Smooth muscle cell (in vitro differentiated cells): ENCODE results near the gene PAPOLA. TPM values are rescaled to one million over a fixed set of nuclear protein-coding genes. Genes with fewer than 3 reads are reported as not detected.

ENCODE experiments used
- DNase-seq: peaks from one replicate; lab custom pipeline; 2025; ENCODE audit not compliant: unreplicated experiment; lab: John Stamatoyannopoulos, UW
- H2AFZ ChIP-seq: fragments of 200-600 bp; sonication (generic); 2 replicates; pipeline ENCODE4 v1.6.0; 2016; ENCODE audit warnings: antibody characterized with exemption, low read depth, mild to moderate bottlenecking
- H3F3A ChIP-seq: fragments of 200-600 bp; sonication (generic); 2 replicates; pipeline ENCODE4 v1.6.0; 2017; ENCODE audit warnings: antibody characterized with exemption, low read depth
- H3K27ac ChIP-seq: fragments of 200-600 bp; sonication (generic); 2 replicates; pipeline ENCODE4 v1.5.1; 2016; ENCODE audit warnings: low read depth, mild to moderate bottlenecking
- H3K27me3 ChIP-seq: fragments of 200-600 bp; sonication (generic); 2 replicates; pipeline ENCODE4 v1.6.1; 2016; ENCODE audit warnings: low read depth, mild to moderate bottlenecking
- H3K36me3 ChIP-seq: fragments of 200-600 bp; sonication (generic); 2 replicates; pipeline ENCODE4 v1.5.1; 2016; ENCODE audit warnings: low read depth
- H3K4me1 ChIP-seq: fragments of 200-600 bp; sonication (generic); 2 replicates; pipeline ENCODE4 v1.5.1; 2016; ENCODE audit warnings: low read depth
- H3K4me2 ChIP-seq: fragments of 200-600 bp; sonication (generic); 2 replicates; pipeline ENCODE4 v1.6.0; 2016; ENCODE audit warnings: mild to moderate bottlenecking
- H3K4me3 ChIP-seq: fragments of 200-600 bp; sonication (generic); 2 replicates; pipeline ENCODE4 v1.5.1; 2016; ENCODE audit warnings: mild to moderate bottlenecking
- H3K79me2 ChIP-seq: fragments of 200-600 bp; sonication (generic); 2 replicates; pipeline ENCODE4 v1.6.0; 2016; ENCODE audit warnings: low read depth, mild to moderate bottlenecking
- H3K9ac ChIP-seq: fragments of 200-600 bp; sonication (generic); 2 replicates; pipeline ENCODE4 v1.6.0; 2016; ENCODE audit warnings: low read depth
- H3K9me3 ChIP-seq: fragments of 200-600 bp; sonication (generic); replicated peaks from 2 replicates; pipeline ENCODE4 v1.5.1; 2016; ENCODE audit warnings: low read depth
- H4K20me1 ChIP-seq: fragments of 200-600 bp; sonication (generic); 2 replicates; pipeline ENCODE4 v1.6.0; 2016; ENCODE audit warnings: low read depth
- WGBS: methylation state at CpG from one replicate; pipeline ENCODE4 v1.1.7; 2016; ENCODE audit warnings: low lambda C conversion rate; 5-methylcytosine and 5-hydroxymethylcytosine counted together
- polyA plus RNA-seq: library from polyadenylated mRNA; unstranded; fragments of >200 nt; fragmentation: Nextera tagmentation; extraction: Ambion mirVana; gene quantifications from 2 replicates; pipeline ENCODE4 v1.2.1, GENCODE V29; 2016
- total RNA-seq: library from RNA; depleted of rRNA; stranded (reverse); fragments of >200 nt; gene quantifications from 2 replicates; pipeline ENCODE4 v1.2.3, GENCODE V29; 2014
- TF ChIP-seq, protein P1 (sequence below): fragments of 200-600 bp; sonication (generic); IDR thresholded peaks from 2 replicates; pipeline ENCODE4 v1.5.1; 2017; ENCODE audit warnings: borderline replicate concordance, mild to moderate bottlenecking, antibody characterized with exemption; ENCODE audit not compliant: insufficient read depth, poor library complexity, severe bottlenecking

The PAPOLA gene
- total and polyA plus RNA-seq, 2 experiments from 2014 or later: 109 to 137 TPM

DNA sequence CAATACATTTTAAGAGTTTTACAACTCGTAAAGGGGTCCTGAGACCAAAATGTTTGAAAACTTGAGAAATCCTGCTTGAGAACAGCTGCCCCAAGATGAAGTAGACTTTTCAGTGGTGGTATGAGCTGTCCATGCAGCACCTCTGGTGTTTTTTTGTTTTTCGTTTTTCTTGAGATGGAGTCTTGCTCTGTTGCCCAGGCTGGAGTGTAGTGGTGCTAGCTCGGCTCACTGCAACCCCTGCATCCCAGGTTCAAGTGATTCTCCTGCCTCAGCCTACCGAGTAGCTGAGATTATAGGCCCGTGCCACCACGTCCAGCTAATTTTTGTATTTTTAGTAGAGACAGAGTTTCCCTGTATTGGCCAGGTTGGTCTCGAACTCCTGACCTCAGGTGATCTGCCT, 5.5 kb downstream of the PAPOLA start:
- no peak for DNase-seq
- Histone ChIP-seq H4K20me1 (peaks cover 98% of the 10 kb centered on the region), H3K36me3 (no peaks in the 10 kb centered on the region), H3K4me3 (no peak overlapping the region), H3K4me2 (no peak overlapping the region), H3K4me1 (peaks cover 16% of the 10 kb centered on the region), H3K9ac (no peak overlapping the region), H3K27ac (no peak overlapping the region), H3K79me2 (peaks cover 98% of the 10 kb centered on the region), H2AFZ (no peak overlapping the region), H3F3A (no peaks in the 10 kb centered on the region), H3K9me3 (no peaks in the 10 kb centered on the region), H3K27me3 (no peaks in the 10 kb centered on the region)
- TF ChIP-seq, protein P1, sequence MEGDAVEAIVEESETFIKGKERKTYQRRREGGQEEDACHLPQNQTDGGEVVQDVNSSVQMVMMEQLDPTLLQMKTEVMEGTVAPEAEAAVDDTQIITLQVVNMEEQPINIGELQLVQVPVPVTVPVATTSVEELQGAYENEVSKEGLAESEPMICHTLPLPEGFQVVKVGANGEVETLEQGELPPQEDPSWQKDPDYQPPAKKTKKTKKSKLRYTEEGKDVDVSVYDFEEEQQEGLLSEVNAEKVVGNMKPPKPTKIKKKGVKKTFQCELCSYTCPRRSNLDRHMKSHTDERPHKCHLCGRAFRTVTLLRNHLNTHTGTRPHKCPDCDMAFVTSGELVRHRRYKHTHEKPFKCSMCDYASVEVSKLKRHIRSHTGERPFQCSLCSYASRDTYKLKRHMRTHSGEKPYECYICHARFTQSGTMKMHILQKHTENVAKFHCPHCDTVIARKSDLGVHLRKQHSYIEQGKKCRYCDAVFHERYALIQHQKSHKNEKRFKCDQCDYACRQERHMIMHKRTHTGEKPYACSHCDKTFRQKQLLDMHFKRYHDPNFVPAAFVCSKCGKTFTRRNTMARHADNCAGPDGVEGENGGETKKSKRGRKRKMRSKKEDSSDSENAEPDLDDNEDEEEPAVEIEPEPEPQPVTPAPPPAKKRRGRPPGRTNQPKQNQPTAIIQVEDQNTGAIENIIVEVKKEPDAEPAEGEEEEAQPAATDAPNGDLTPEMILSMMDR: no peak
- 96% methylated on average over 7 of the region's 7 CpGs for WGBS

DNA sequence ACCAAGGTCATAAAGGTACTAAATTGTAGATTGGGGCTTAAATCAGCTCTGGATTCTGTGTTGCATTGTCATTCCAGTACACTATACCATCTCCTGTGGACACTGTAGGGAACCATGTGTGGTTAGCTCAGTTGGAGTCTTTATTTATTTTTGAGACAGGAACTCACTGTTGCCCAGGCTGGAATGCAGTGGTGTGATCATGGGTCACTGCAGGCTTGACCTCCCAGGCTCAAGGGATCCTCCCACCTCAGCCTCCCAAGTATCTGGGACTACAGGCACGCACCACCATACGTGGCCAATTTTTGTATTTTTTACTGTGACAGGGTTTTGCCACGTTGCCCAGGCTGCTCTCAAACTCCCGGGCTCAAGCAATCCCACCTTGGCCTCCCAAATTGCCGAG, 6.7 kb downstream of the PAPOLA start:
- Histone ChIP-seq H3K79me2 (peaks cover 98% of the 10 kb centered on the region), H3K4me1 (peaks cover 17% of the 10 kb centered on the region), H3K27me3 (no peaks in the 10 kb centered on the region), H3K9me3 (no peaks in the 10 kb centered on the region), H3K9ac (no peak overlapping the region), H2AFZ (no peak overlapping the region), H3F3A (no peaks in the 10 kb centered on the region), H4K20me1 (peaks cover 98% of the 10 kb centered on the region), H3K4me2 (no peak overlapping the region), H3K4me3 (no peak overlapping the region), H3K27ac (no peak overlapping the region), H3K36me3 (no peaks in the 10 kb centered on the region)
- DNase-seq: no peak
- WGBS: 98% methylated on average over 5 of the region's 5 CpGs
- TF ChIP-seq, protein P1: no peak

DNA sequence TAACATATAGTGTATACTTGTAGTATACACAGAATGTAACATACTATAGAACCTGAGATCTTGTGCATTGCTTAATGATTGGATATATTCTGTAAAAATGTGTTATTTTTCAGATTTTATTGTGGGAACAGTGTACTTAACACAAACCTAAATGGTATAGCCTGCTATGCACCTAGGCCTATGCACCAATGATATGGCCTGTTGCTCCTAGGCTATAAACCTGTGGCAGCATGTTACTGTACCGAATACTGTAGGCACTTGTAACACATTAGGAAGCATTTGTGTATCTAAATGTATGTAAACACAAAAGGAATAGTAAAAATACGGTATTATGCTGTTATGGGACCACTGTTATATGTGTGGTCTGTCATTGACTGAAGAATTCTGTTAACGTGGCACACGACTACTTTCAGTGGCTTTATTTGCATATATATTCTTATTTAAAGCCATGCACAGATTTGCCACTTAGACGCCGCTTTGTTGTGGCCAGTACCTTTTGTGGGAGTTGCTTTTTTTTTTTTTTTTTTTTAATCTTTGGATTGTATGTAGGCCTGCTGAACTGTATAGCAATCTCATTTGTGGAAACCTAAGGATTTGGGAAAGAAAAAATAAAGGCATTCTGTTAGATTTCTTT, 7.4 kb downstream of the PAPOLA start:
- Histone ChIP-seq H3K9ac (no peak overlapping the region), H2AFZ (no peak overlapping the region), H3K79me2 (peaks cover 98% of the 10 kb centered on the region), H3K4me3 (no peak overlapping the region), H3K36me3 (no peaks in the 10 kb centered on the region), H3K4me2 (no peak overlapping the region), H3K9me3 (no peaks in the 10 kb centered on the region), H3K27ac (no peak overlapping the region), H3F3A (no peaks in the 10 kb centered on the region), H3K4me1 (peaks cover 15% of the 10 kb centered on the region), H4K20me1 (peaks cover 98% of the 10 kb centered on the region), H3K27me3 (no peaks in the 10 kb centered on the region)
- DNase-seq: no peak
- TF ChIP-seq, protein P1: no peak
- 87% methylated on average over 6 of the region's 6 CpGs for WGBS

DNA sequence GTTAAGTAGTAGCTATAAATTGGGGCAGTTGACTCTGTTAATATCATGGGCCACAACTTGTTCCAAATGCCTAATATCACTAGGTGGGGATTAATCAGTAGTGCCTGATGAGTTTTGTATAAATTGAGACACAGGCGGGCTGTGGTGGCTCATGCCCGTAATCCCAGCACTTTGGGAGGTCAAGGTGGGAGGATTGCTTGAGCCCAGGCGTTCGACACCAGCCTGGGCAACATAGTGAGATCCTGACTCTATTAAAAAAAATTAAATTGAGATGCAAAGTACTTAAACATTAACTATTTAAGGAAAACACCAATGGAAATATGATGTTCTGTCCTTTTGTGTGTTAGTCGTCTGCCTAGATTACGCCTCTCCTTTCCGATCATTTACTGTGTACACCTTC, 9.0 kb downstream of the PAPOLA start:
- peaks cover 3% of the 10 kb centered on the region for H3F3A ChIP-seq
- no peak overlapping the region for H3K27ac ChIP-seq
- no peak overlapping the region for H2AFZ ChIP-seq
- peaks cover 98% of the 10 kb centered on the region for H3K79me2 ChIP-seq
- WGBS: 91% methylated on average over 7 of the region's 7 CpGs
- DNase-seq: no peak
- H3K27me3 ChIP-seq: no peaks in the 10 kb centered on the region
- H3K9ac ChIP-seq: no peak overlapping the region
- no peak overlapping the region for H3K4me3 ChIP-seq
- H3K9me3 ChIP-seq: no peaks in the 10 kb centered on the region
- no peak overlapping the region for H3K4me2 ChIP-seq
- no peaks in the 10 kb centered on the region for H3K36me3 ChIP-seq
- H4K20me1 ChIP-seq: peaks cover 98% of the 10 kb centered on the region
- TF ChIP-seq, protein P1: no peak
- peaks cover 30% of the 10 kb centered on the region for H3K4me1 ChIP-seq
